GM21717 (cell line): ENCODE measurements around the gene KHK.

ENCODE experiments used
- ATAC-seq: cut with Tn5 transposase; IDR thresholded peaks from one replicate; pipeline ENCODE4 v1.9.1; 2021; ENCODE audit warnings: mild to moderate bottlenecking, moderate library complexity; ENCODE audit not compliant: unreplicated experiment

The KHK gene

DNA sequence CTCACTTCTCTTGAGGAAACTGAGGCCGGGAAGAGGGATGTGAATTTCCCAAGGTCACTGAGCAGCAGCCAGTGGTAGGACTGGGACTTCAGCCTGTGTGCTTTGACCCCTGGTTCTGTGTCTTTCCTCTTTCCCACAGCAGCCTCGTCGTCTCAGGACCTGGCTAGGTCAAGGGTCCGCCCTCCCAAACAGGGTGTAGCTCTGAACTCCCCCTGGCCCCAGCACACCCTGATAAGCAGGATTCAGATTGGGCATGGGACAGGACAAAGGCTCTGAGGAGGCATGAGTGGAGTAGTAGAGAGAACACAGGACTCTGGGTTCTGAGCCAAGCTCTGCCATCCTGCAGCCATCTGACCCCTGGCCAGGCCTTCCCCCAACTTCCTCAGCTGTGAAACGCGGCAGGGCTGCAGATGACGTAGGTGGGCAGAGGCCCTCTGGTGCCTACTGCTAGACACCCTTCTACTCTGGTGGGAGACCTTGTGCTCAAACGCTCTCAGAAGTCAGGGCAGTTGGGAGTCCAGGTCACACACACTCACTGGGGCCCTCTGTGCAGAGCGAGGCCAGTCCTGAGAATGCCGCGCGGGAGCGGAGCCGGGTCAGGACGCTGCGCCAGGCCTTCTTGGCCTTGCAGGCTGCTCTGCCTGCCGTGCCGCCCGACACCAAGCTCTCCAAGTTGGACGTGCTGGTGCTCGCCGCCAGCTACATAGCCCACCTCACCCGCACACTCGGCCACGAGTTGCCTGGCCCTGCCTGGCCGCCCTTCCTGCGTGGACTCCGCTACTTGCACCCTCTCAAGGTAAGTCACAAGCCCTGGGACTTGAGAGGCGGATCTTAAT, 63.2 kb downstream of the KHK start:
- no peak for ATAC-seq
